Measurements from ENCODE around the gene PARD3. TPM values are rescaled to one million over a fixed set of nuclear protein-coding genes. Genes with fewer than 3 reads are reported as not detected.
"Not testable (repeated sequence)": the region's sequence is repeated elsewhere in the genome, so short reads cannot be mapped to it uniquely, and the experiment has no call there.

The PARD3 gene
- total RNA-seq, 4 donors from 2014 or later = 150 to 172 (median 165) TPM

- no peak for TF ChIP-seq POLR2A (IDR thresholded peaks at IDR 0.05)
- no peak for TF ChIP-seq CTCF (IDR thresholded peaks at IDR 0.05)
- WGBS, 2 donors = 84 to 88% methylated on average over 3 of the region's 3 CpGs
- intact Hi-C loops (cut with DNase I; ENCODE audit: low total_unique reads) = no loop called here
- no peak overlapping the region for H3K4me3 ChIP-seq (ENCODE audit: low read depth, poor library complexity, severe bottlenecking)
- no peak for DNase-seq (ENCODE audit: low spot score in 2 of 2)
Observed at GRCh38 chr10:34274906-34275305, 540.2 kb downstream of the PARD3 start.

- no peak overlapping the region for H3K4me3 ChIP-seq (ENCODE audit: low read depth, poor library complexity, severe bottlenecking)
- intact Hi-C loops (cut with DNase I; ENCODE audit: low total_unique reads) = no loop called here
- TF ChIP-seq POLR2A (IDR thresholded peaks at IDR 0.05) (no peak), CTCF (IDR thresholded peaks at IDR 0.05) (no peak)
- 88 to 92% methylated on average over 1 of the region's 1 CpG for WGBS, 2 donors
- DNase-seq (ENCODE audit: low spot score in 2 of 2) = no peak
Observed at GRCh38 chr10:34273340-34273739, 541.8 kb downstream of the PARD3 start.

- TF ChIP-seq POLR2A (IDR thresholded peaks at IDR 0.05) = no peak
- no peak for TF ChIP-seq CTCF (IDR thresholded peaks at IDR 0.05)
- intact Hi-C loops (cut with DNase I; ENCODE audit: low total_unique reads) = no loop called here
- 90 to 91% methylated on average over 3 of the region's 3 CpGs for WGBS, 2 donors
- no peak overlapping the region for H3K4me3 ChIP-seq (ENCODE audit: low read depth, poor library complexity, severe bottlenecking)
- no peak for DNase-seq (ENCODE audit: low spot score in 2 of 2)
Observed at GRCh38 chr10:34272316-34272715, 542.8 kb downstream of the PARD3 start.

- H3K4me3 ChIP-seq (ENCODE audit: low read depth, poor library complexity, severe bottlenecking); DNase-seq (ENCODE audit: low spot score in 2 of 2); intact Hi-C loops (cut with DNase I; ENCODE audit: low total_unique reads): not testable (repeated sequence)
- WGBS, 2 donors = 95 to 97% methylated on average over 2 of the region's 2 CpGs
Observed at GRCh38 chr10:34268410-34268809, 546.7 kb downstream of the PARD3 start.

GRCh38 chr10:34262985-34263384 is 552.1 kb downstream of the PARD3 start:
- no peak overlapping the region for H3K4me3 ChIP-seq (ENCODE audit: low read depth, poor library complexity, severe bottlenecking)
- intact Hi-C loops (cut with DNase I; ENCODE audit: low total_unique reads) = no loop called here
- no peak for TF ChIP-seq CTCF (IDR thresholded peaks at IDR 0.05)
- TF ChIP-seq POLR2A (IDR thresholded peaks at IDR 0.05) = no peak
- no peak for DNase-seq (ENCODE audit: low spot score in 2 of 2)
- WGBS, 2 donors = 85 to 93% methylated on average over 1 of the region's 1 CpG

- H3K4me3 ChIP-seq (ENCODE audit: low read depth, poor library complexity, severe bottlenecking) = no peak overlapping the region
- intact Hi-C loops (cut with DNase I; ENCODE audit: low total_unique reads) = no loop called here
- WGBS, 2 donors = 91 to 95% methylated on average over 5 of the region's 5 CpGs
- no peak for TF ChIP-seq CTCF (IDR thresholded peaks at IDR 0.05)
- TF ChIP-seq POLR2A (IDR thresholded peaks at IDR 0.05) = no peak
- DNase-seq (ENCODE audit: low spot score in 2 of 2) = no peak
Observed at GRCh38 chr10:34260904-34261303, 554.2 kb downstream of the PARD3 start.
